OCI-LY3 (cell line): ENCODE measurements around the gene CHAC1.

Source experiments
- CTCF ChIP-seq: fragments of 200-600, 300-600 bp; sonication (generic); IDR thresholded peaks from 2 replicates; pipeline ENCODE4 v1.5.1; 2014; ENCODE audit warnings: antibody characterized with exemption, low read length, low read depth
- EZH2phosphoT487 ChIP-seq: fragments of 200-600 bp; shearing (Covaris generic); IDR thresholded peaks from 2 replicates; pipeline ENCODE4 v1.6.1; 2018; ENCODE audit warnings: antibody characterized with exemption, mixed run types, low read depth

DNA sequence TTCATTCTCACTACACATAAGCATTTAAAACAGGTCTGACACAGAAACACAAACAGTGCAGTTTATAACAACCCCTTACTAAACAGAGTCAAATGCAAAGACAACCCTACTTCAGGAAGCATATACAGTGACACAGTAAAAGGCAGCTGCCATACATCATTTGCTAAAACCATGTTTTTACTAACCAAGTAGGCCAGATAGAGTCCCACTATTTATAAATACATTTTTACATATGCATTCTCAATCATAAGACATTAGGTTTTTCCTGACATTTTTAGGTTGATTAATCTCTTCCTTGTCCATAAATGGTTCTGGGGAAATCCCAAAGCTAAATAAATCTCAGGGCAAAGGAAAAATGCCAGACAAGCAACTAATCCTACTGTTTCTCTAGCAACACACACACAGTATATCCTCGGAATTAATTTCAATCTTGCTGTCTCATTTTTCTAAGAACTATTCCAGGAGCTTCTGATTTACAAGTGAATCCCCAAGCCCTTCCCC lies 39.0 kb downstream of the CHAC1 start:
- TF ChIP-seq CTCF: no peak
- no peak for TF ChIP-seq EZH2phosphoT487
